Right lung (tissue), 5 donors: Measurements from ENCODE around the gene SLC12A6. TPM values are rescaled to one million over a fixed set of nuclear protein-coding genes. Genes with fewer than 3 reads are reported as not detected.
"Not testable (repeated sequence)": the region's sequence is repeated elsewhere in the genome, so short reads cannot be mapped to it uniquely, and the experiment has no call there.

Experiments used
- DNase-seq, 2 donors: peaks; one replicate each; pipeline ENCODE4 v3.0.0-alpha.2; 2013
- polyA plus RNA-seq, 5 donors: library from polyadenylated mRNA; unstranded; fragments of 120-200 nt; gene quantifications; one replicate each; pipeline versions ENCODE4 v1.2.1 to v1.2.3, GENCODE V29; 2013; ENCODE audit warnings: inconsistent platforms in 1 of 5, low replicate concordance in 1 of 5; ENCODE audit not compliant: insufficient read length in 5 of 5, insufficient read depth in 1 of 5

SLC12A6 gene
- polyA plus RNA-seq, 5 donors: 18.1 to 39.2 (median 29.9) TPM

- DNase-seq: no peak
These were observed 133.6 kb downstream of the SLC12A6 start for GRCh38 chr15:34203936-34204335.

GRCh38 chr15:34203305-34203704 lies 134.3 kb downstream of the SLC12A6 start:
- no peak for DNase-seq

GRCh38 chr15:34193272-34193671 lies 144.3 kb downstream of the SLC12A6 start:
- not testable (repeated sequence) for DNase-seq

- no peak for DNase-seq
These were observed 148.9 kb downstream of the SLC12A6 start for GRCh38 chr15:34188711-34189110.

- DNase-seq: no peak
These were observed 151.9 kb downstream of the SLC12A6 start for GRCh38 chr15:34185666-34186065.

- peak in 1 of 2 donors; percentile 0 for DNase-seq
These were observed 154.6 kb downstream of the SLC12A6 start for GRCh38 chr15:34182942-34183341.

Other genes with a start within 250 kb of the SLC12A6 start
- 10 to 100 TPM; 52.6 to 66.1 (median 56.9) TPM for gene EMC7, start 235.9 kb downstream of the SLC12A6 start, polyA plus RNA-seq
- gene PGBD4, start 235.7 kb downstream of the SLC12A6 start, polyA plus RNA-seq: 1 to 10 TPM; 1.9 to 2.3 (median 2.0) TPM
- gene KATNBL1, start 127.7 kb downstream of the SLC12A6 start, polyA plus RNA-seq: 100 to 1,000 TPM in 2 of 5 donors, 10 to 100 TPM in 3; 74.3 to 119 (median 89.3) TPM
- 100 to 1,000 TPM; 113 to 127 (median 118) TPM for gene EMC4, start 112.8 kb downstream of the SLC12A6 start, polyA plus RNA-seq
- gene NOP10, start 5.4 kb upstream of the SLC12A6 start, polyA plus RNA-seq: 100 to 1,000 TPM in 4 of 5 donors, 10 to 100 TPM in 1; 97.6 to 131 (median 113) TPM
- gene NUTM1, start 5.5 kb upstream of the SLC12A6 start, polyA plus RNA-seq: under 1 TPM in 2 of 5 donors, not detected in 3; 0.03 to 0.07 TPM
- 10 to 100 TPM; 41.0 to 58.4 (median 42.5) TPM for gene LPCAT4, start 29.4 kb upstream of the SLC12A6 start, polyA plus RNA-seq
- 100 to 1,000 TPM; 176 to 314 (median 201) TPM for gene GOLGA8A, start 100.0 kb upstream of the SLC12A6 start, polyA plus RNA-seq
- 100 to 1,000 TPM; 108 to 251 (median 201) TPM for gene GOLGA8B, start 245.9 kb upstream of the SLC12A6 start, polyA plus RNA-seq